Gastrocnemius medialis (tissue), 4 donors: Measurements from ENCODE around the gene GALNT10. TPM values are rescaled to one million over a fixed set of nuclear protein-coding genes. Genes with fewer than 3 reads are reported as not detected.
"Not testable (repeated sequence)": the region's sequence is repeated elsewhere in the genome, so short reads cannot be mapped to it uniquely, and the experiment has no call there.

ENCODE experiments used
- ATAC-seq, 2 donors: fragments of 150-250 bp; one replicate each; pipeline ENCODE4 v1.9.1; 2016
- DNase-seq, 2 donors: peaks; one replicate each; pipeline ENCODE4 v3.0.0-alpha.2; 2019
- H3K27ac ChIP-seq, 4 donors: fragments of 200-600 bp; sonication (generic); 1 replicate in 1 of 4; 2 replicates in 3 of 4; pipeline ENCODE4 v1.5.1; 2016 to 2018; ENCODE audit warnings: mild to moderate bottlenecking in 2 of 4, moderate library complexity in 1 of 4
- H3K27me3 ChIP-seq, 3 donors: fragments of 200-600 bp; sonication (generic) in 2 of 3; 1 replicate in 1 of 3; 2 replicates in 2 of 3; pipeline versions ENCODE4 v1.5.1 to v1.6.0; 2016 to 2019; ENCODE audit warnings: mild to moderate bottlenecking in 1 of 3, moderate library complexity in 1 of 3
- H3K36me3 ChIP-seq, 2 donors: fragments of 200-600 bp; sonication (generic) in 1 of 2; one replicate each; pipeline ENCODE4 v1.5.1; 2017 to 2018
- H3K4me1 ChIP-seq, 2 donors: fragments of 200-600 bp; sonication (generic) in 1 of 2; one replicate each; pipeline ENCODE4 v1.5.1; 2016 to 2017; ENCODE audit warnings: mild to moderate bottlenecking in 2 of 2
- H3K4me3 ChIP-seq, 4 donors: fragments of 200-600 bp; sonication (generic) in 3 of 4; 1 replicate in 1 of 4; 2 replicates in 3 of 4; pipeline ENCODE4 v1.5.1; 2016 to 2019; ENCODE audit warnings: mild to moderate bottlenecking in 2 of 4
- H3K9me3 ChIP-seq, 3 donors: fragments of 200-600 bp; sonication (generic) in 2 of 3; 1 replicate in 1 of 3; 2 replicates in 2 of 3; pipeline ENCODE4 v1.5.1; 2016 to 2019
- CTCF ChIP-seq, 5 experiments: fragments of 450-650 bp in 3 of 5; fragments of 200-600 bp in 2 of 5; sonication (generic) in 2 of 5; IDR thresholded peaks in 4 of 5; conservative IDR thresholded peaks in 1 of 5; 1 replicate in 4 of 5; 2 replicates in 1 of 5; pipeline ENCODE4 v1.5.1; 2016 to 2019; ENCODE audit warnings: antibody characterized with exemption in 5 of 5, mild to moderate bottlenecking in 3 of 5, moderate library complexity in 3 of 5
- POLR2A ChIP-seq, 2 donors: fragments of 450-650 bp; IDR thresholded peaks; one replicate each; pipeline ENCODE4 v1.6.1; 2017; ENCODE audit warnings: antibody characterized with exemption in 2 of 2, mild to moderate bottlenecking in 2 of 2, moderate library complexity in 2 of 2
- in situ Hi-C, 4 donors: fragments of 200-750 bp; cut with MboI; loops; one replicate each; pipeline versions ENCODE4 v1.15.0 to v1.8.0; 2017; ENCODE audit warnings: low sequenced_read_pairs in 4 of 4
- intact Hi-C: fragments of 100-400 bp; cut with DNase I; formaldehyde crosslinking; loops from one replicate; pipeline ENCODE4 v1.15.1; 2023; ENCODE audit warnings: low total_unique reads
- total RNA-seq, 4 donors: library from RNA; depleted of rRNA; stranded (reverse); fragments of >200 nt; gene quantifications; one replicate each; pipeline versions ENCODE4 v1.1.0 to v1.2.3, GENCODE V29; 2016

The GALNT10 gene
- total RNA-seq, 4 donors from 2014 or later = 6.1 to 9.9 (median 6.4) TPM

GRCh38 chr5:154359221-154359573 is 168.7 kb downstream of the GALNT10 start:
- Histone ChIP-seq H3K27me3 (no peaks in the 10 kb centered on the region), H3K36me3 (no peaks in the 10 kb centered on the region), H3K4me1 (no peaks in the 10 kb centered on the region), H3K9me3 (no peaks in the 10 kb centered on the region), H3K4me3 (no peak overlapping the region), H3K27ac (no peak overlapping the region)
- in situ Hi-C loops = no loop called here
- DNase-seq (no peak), ATAC-seq (no peak)
- intact Hi-C loops = no loop called here
- TF ChIP-seq POLR2A (IDR thresholded peaks at IDR 0.05) = no peak
- TF ChIP-seq CTCF (IDR thresholded peaks at IDR 0.05 in 4 of 5, conservative IDR thresholded peaks at IDR 0.05 in 1 of 5) = no peak

- H3K4me3 ChIP-seq, intact Hi-C loops, H3K9me3 ChIP-seq, in situ Hi-C loops, H3K36me3 ChIP-seq, H3K27ac ChIP-seq, H3K27me3 ChIP-seq, DNase-seq, H3K4me1 ChIP-seq, ATAC-seq: not testable (repeated sequence)
Measured at GRCh38 chr5:154360241-154360640, 169.7 kb downstream of the GALNT10 start.

GRCh38 chr5:154363411-154363810 is 172.9 kb downstream of the GALNT10 start:
- no peak for TF ChIP-seq POLR2A (IDR thresholded peaks at IDR 0.05)
- H3K4me1 ChIP-seq = no peaks in the 10 kb centered on the region
- in situ Hi-C loops = no loop called here

GRCh38 chr5:154364771-154365170 is 174.2 kb downstream of the GALNT10 start:
- Histone ChIP-seq H3K4me1 (no peaks in the 10 kb centered on the region), H3K9me3 (no peaks in the 10 kb centered on the region), H3K27ac (no peak overlapping the region), H3K27me3 (no peaks in the 10 kb centered on the region), H3K36me3 (no peaks in the 10 kb centered on the region), H3K4me3 (no peak overlapping the region)
- TF ChIP-seq CTCF (IDR thresholded peaks at IDR 0.05 in 4 of 5, conservative IDR thresholded peaks at IDR 0.05 in 1 of 5) (no peak), POLR2A (IDR thresholded peaks at IDR 0.05) (no peak)
- in situ Hi-C loops (no loop called here), intact Hi-C loops (no loop called here)
- ATAC-seq = no peak
- DNase-seq = no peak

More at GRCh38 chr5:154363411-154363810, 172.9 kb downstream of the GALNT10 start:
- H3K4me3 ChIP-seq = no peak overlapping the region
- no peaks in the 10 kb centered on the region for H3K9me3 ChIP-seq
- intact Hi-C loops = no loop called here
- H3K36me3 ChIP-seq = no peaks in the 10 kb centered on the region
- H3K27ac ChIP-seq = no peak overlapping the region
- ATAC-seq = no peak
- no peaks in the 10 kb centered on the region for H3K27me3 ChIP-seq
- no peak for DNase-seq

- peaks cover 4 to 8% of the 10 kb centered on the region in 2 donors for H3K4me1 ChIP-seq
- ATAC-seq (no peak), DNase-seq (no peak)
- intact Hi-C loops = no loop called here
- no peaks in the 10 kb centered on the region for H3K27me3 ChIP-seq
- TF ChIP-seq POLR2A (IDR thresholded peaks at IDR 0.05) (no peak), CTCF (IDR thresholded peaks at IDR 0.05 in 4 of 5, conservative IDR thresholded peaks at IDR 0.05 in 1 of 5) (no peak)
- H3K27ac ChIP-seq = no peak overlapping the region
- in situ Hi-C loops = no loop called here
- no peaks in the 10 kb centered on the region for H3K36me3 ChIP-seq
- H3K4me3 ChIP-seq = no peak overlapping the region
- no peaks in the 10 kb centered on the region for H3K9me3 ChIP-seq
Measured at GRCh38 chr5:154365823-154366222, 175.3 kb downstream of the GALNT10 start.

- in situ Hi-C loops (no loop called here), intact Hi-C loops (no loop called here)
- Histone ChIP-seq H3K4me1 (peaks cover 9 to 13% of the 10 kb centered on the region in 2 donors), H3K27ac (peak overlapping the region in 1 of 4 donors; percentile 37), H3K27me3 (no peaks in the 10 kb centered on the region), H3K9me3 (no peaks in the 10 kb centered on the region), H3K36me3 (no peaks in the 10 kb centered on the region), H3K4me3 (no peak overlapping the region)
- TF ChIP-seq CTCF (IDR thresholded peaks at IDR 0.05 in 4 of 5, conservative IDR thresholded peaks at IDR 0.05 in 1 of 5) (no peak), POLR2A (IDR thresholded peaks at IDR 0.05) (no peak)
- no peak for ATAC-seq
- DNase-seq = no peak
Measured at GRCh38 chr5:154366353-154366752, 175.8 kb downstream of the GALNT10 start.
